OCI-M1 (cell line): Measurements from ENCODE around the gene SPATA33.
"Not testable (repeated sequence)": the region's sequence is repeated elsewhere in the genome, so short reads cannot be mapped to it uniquely, and the experiment has no call there.

Source experiments
- DNase-seq: peaks from one replicate; lab custom pipeline; 2025; lab: John Stamatoyannopoulos, UW

The SPATA33 gene

DNA sequence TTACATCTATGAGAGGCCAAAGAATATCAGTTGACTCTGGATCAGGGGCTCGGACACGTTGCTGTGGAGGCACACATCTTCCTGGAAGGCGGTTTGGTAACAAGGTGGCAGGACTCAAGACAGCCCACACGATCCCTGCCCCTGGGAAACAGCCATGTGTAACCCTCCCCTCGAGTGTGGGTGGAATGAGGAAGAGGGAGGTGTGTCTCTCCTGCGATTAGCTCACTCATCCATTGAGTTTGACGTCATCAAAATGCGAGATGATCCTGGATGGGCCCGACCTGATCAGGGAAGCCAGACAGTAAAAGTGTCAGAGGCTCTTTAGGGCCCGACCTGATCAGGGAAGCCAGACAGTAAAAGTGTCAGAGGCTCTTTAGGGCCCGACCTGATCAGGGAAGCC lies 6.6 kb downstream of the SPATA33 start:
- not testable (repeated sequence) for DNase-seq

DNA sequence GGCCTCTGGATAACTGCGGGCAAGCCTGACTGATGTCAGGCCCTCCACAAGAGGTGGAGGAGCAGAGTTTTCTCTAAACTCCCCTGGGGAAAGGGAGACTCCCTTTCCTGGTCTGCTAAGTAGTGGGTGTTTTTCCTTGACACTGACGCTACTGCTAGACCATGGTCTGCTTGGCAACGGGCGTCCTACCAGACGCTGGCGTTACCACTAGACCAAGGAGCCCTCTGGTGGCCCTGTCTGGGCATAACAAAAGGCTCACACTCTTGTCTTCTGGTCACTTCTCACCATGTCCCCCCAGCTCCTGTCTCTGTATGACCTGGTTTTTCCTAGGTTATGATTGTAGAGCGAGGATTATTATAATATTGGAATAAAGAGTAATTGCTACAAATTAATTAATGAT lies 9.4 kb downstream of the SPATA33 start:
- DNase-seq: peak; percentile 62

DNA sequence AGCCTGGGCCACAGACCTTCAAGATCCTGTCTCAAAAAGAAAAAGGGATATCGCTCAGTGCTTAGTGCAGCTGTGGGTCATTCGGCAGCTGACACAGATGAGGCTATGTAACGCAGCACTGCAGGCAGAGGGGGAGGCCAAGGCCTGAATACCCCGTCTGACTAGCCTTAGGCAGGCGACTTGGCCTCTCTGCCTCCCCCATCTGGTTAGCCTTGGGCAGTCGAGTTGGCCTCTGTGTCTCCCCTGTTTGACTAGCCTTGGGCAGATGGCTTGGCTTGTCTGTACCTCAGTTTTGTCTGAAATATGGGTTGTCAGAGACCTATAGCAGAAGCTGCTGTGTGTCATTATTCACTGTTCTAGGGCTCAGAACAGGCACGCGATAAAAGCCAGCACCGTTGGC lies 10.0 kb downstream of the SPATA33 start:
- no peak for DNase-seq

DNA sequence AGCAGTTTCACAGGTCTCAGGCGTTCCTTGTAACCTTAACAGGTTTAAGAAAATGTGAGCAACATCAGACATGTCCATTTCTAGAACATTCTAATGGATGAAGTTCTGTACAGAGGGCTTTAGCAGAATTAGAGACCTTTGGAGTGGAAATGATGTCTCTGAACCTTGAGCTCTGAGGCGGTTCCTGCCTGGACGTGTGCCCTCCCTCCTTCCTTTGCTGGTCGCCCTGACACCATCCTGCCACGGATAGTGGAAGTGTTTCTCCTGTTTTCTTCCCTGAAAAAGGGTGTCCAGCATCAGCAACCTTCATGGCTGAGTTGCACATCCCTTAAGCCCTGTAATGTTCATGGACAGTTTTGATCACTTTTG lies 11.1 kb downstream of the SPATA33 start:
- DNase-seq: no peak

DNA sequence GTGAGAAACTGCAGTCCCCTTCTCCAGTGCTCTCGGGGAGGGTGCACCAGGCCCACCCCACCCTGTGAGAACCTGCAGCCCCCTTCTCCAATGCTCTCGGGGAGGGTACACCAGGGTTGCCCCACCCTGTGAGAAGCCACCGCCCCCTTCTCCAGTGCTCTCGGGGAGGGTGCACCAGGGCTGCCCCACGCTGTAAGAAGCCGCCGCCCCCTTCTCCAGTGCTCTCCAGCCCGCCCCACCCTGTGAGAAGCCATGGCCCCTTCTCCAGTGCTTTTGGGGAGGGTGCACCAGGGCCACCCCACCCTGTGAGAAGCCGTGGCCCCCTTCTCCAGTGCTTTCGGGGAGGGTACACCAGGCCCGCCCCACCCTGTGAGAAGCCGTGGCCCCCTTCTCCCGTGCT lies 12.1 kb downstream of the SPATA33 start:
- DNase-seq: no peak

- no peak for DNase-seq
These were observed 13.1 kb downstream of the SPATA33 start for GRCh38 chr16:89670496-89671431.

GRCh38 chr16:89671565-89671964 lies 13.9 kb downstream of the SPATA33 start:
- DNase-seq: not testable (repeated sequence)

- DNase-seq: no peak
These were observed 14.7 kb downstream of the SPATA33 start for GRCh38 chr16:89672177-89672941.

- DNase-seq: peak; percentile 46
These were observed 20.6 kb downstream of the SPATA33 start for GRCh38 chr16:89678258-89678657.

GRCh38 chr16:89685916-89686315 lies 28.3 kb downstream of the SPATA33 start:
- no peak for DNase-seq

DNA sequence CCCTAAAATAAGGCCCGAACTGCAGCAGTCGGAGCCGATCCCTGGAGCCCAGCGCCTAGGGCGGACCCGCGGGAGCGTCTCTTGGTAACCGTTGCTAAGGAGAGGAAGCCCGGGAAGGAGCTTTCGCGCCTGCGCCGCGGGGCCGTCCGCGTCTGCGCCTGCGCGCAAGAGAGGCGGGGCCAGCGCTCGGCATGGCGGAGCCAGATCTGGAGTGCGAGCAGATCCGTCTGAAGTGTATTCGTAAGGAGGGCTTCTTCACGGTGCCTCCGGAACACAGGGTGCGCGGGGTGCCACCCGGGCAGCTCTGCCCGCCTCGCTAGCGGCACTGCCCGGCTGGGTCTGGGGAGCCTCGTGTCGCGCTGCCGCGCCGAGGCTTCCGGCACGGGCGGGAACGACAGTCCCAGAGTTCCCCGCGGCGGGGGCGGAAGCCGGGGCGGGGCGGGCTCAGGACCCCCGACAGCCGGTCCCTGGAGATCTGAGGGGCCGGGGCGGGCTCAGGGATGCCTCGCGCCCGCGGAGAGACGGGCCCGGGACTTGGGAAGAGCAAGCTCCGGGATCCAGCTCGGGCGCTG lies 29.0 kb downstream of the SPATA33 start, which contains the start of gene CDK10:
Gene CDK10 (plus strand): TSS at position 170 of the 572 bp plus-strand sequence. CDS start 22 bp downstream, at position 192.
- peak; percentile 97 for DNase-seq

DNA sequence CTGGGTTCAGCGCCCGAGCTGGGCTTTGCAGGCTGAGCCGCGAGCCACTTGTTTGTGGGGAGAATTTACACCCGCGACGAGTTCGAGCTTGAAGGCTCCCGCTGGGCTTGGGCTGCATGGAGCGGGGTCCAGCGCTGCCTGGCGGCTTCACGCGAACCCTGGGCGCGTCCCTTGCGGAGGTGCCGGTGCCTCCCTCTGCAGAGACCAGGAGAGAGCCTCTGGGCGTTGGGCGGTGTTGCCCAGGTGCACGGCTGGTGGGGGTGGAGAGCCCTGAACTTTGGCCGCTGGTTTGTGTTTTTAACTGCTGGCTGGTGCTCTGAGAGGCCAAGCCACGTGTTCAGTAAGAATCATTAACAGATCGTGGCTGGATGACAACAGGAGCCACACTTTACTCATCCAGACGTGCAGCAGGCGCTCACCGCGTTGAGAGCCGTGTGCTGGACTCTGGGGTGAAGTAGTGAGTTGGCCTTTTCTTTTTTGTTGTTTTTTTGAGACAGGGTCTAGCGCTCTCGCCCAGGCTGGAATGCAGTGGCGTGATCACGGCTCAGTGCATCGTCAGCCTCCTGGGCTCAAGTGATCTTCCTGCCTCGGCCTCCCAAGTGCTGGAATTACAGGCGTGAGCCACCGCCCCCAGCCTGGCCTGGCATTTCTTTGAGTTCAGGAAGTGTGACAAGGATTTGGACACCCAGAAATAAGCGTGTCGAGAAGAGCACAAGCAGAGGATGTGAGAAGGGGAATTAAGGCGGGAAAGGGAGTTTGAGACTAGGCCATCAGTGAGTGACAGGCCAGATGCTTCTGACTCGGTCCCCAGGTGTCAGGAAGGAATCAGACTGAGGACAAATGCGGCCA lies 29.7 kb downstream of the SPATA33 start:
- peak; percentile 60 for DNase-seq

- no peak for DNase-seq
These were observed 30.8 kb downstream of the SPATA33 start for GRCh38 chr16:89688395-89688794.

- DNase-seq: no peak
These were observed 31.5 kb downstream of the SPATA33 start for GRCh38 chr16:89689142-89689541.

DNA sequence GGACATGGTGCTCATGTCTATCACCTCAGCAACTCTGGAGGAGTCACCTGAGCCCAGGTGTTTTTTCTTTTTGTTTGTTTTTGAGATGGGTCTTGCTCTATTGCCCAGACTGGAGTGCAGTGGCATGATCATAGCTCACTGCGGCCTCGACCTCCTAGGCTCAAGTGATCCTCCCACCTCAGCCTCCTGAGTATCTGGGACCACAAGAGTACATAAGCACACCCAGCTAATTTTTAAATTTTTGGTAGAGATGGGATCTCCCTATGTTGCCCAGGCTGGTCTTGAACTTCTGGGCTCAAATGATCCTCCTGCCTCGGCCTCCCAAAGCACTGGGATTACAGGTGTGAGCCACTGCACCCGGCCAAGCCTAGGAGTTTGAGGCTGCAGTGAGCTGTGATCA lies 32.0 kb downstream of the SPATA33 start:
- DNase-seq: not testable (repeated sequence)

DNA sequence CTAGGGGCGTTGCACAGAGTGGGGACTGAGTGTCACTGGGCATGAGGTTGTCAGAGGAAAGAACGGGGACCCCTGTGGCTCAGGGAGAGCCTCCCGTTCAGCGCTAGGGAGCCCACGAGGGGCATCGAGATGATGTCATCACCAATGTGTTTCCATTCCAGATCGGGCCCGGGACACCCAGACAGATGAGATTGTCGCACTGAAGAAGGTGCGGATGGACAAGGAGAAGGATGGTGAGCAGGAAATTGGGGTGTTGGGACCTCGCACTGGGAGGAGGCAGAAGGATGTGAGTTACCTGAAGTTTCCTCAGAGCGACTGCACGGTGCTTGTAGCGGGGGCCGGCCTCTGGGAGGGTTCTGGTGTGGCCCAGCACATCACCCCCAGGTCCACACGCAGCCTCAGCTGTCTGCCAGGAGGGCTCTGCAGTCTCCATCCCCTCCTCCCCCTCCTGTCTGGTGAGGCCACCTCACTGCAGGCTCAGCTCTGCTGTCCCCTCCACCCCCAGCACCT lies 32.8 kb downstream of the SPATA33 start:
- no peak for DNase-seq

- no peak for DNase-seq
These were observed 33.8 kb downstream of the SPATA33 start for GRCh38 chr16:89691231-89691985.

- no peak for DNase-seq
These were observed 34.4 kb downstream of the SPATA33 start for GRCh38 chr16:89691986-89692569.

DNA sequence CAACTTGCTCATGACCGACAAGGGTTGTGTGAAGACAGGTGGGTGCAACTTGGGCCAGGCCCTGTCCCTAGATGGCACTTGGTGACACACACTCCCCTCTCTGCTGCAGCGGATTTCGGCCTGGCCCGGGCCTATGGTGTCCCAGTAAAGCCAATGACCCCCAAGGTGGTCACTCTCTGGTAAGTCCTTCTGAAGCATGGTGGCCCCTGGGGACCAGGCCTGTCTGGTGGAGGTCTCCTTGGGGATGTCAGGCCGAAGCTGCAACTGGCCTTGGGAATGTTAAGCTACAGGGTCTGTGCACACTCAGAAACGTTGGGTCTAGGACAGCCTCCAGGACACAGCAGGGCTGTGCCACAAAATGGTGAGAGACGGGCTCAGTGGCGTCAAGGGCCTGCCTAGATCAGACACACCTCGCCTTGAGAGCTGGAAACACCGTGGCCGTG lies 35.7 kb downstream of the SPATA33 start:
- no peak for DNase-seq
